ENCODE measurements around the gene TFDP2.

DNA sequence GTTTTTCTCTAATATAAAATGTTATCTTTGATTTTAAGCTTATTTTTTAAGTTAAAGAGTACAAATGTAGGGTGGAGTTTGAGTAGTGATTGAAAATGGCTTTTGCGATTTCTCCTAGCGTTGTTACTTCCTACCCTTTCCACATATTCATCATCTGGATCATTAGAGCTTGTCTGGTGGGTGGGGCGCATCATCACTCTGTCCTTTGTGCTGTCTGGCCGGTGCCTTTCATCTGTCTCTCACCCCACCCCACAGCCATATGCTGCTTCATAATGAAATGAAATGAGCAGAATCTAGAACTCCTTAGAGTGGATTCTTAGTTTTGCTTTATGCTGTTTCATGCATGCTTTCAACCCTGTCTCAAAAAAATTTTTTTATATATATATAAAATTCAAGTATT, 228.6 kb downstream of the TFDP2 start:
- no peak for TF ChIP-seq POLR2A (IDR thresholded peaks at IDR 0.05; ENCODE audit: low read depth, low read length)
- TF ChIP-seq TAF1 (IDR thresholded peaks at IDR 0.05; ENCODE audit: low read depth, low read length) = no peak
- TF ChIP-seq POU2F2 (IDR thresholded peaks at IDR 0.05; ENCODE audit: low read depth, low read length) = no peak

Measured in GM12891 (cell line).